CD4-positive, CD25-positive, alpha-beta regulatory T cell (primary cell): ENCODE data around the gene SPPL3. TPM values are rescaled to one million over a fixed set of nuclear protein-coding genes. Genes with fewer than 3 reads are reported as not detected.

Source experiments
- ATAC-seq, 2 donors: fragments of 150-1000 bp; cut with Tn5 transposase; one replicate each; pipeline ENCODE4 v1.10.0; 2021; ENCODE audit warnings: low read depth in 2 of 2, moderate number of reproducible peaks in 2 of 2, moderate library complexity in 1 of 2
- DNase-seq, 3 donors: peaks; one replicate each; pipeline versions ENCODE4 v3.0.0 to v3.0.0-alpha.2; 2012 to 2022; ENCODE audit warnings: mixed read lengths in 1 of 3
- H3K27ac ChIP-seq: one replicate; pipeline ENCODE4 v1.7.0; 2013; ENCODE audit warnings: mild to moderate bottlenecking, low read length; ENCODE audit not compliant: insufficient read depth, poor library complexity, severe bottlenecking
- H3K27me3 ChIP-seq: one replicate; pipeline ENCODE4 v1.7.0; 2013; ENCODE audit warnings: low read length; ENCODE audit not compliant: control insufficient read depth, insufficient read depth
- H3K36me3 ChIP-seq: one replicate; pipeline ENCODE4 v1.7.0; 2013; ENCODE audit warnings: mild to moderate bottlenecking, low read length, moderate library complexity; ENCODE audit not compliant: control insufficient read depth, insufficient read depth
- H3K4me1 ChIP-seq: 2 replicates; pipeline ENCODE4 v1.7.0; 2013; ENCODE audit warnings: mild to moderate bottlenecking, low read length; ENCODE audit not compliant: insufficient read depth, control insufficient read depth, poor library complexity, severe bottlenecking
- H3K4me3 ChIP-seq: one replicate; pipeline ENCODE4 v1.7.0; 2013; ENCODE audit warnings: low read depth, mild to moderate bottlenecking, low read length, moderate library complexity
- H3K9me3 ChIP-seq, 2 experiments: 1 replicate in 1 of 2; 2 replicates in 1 of 2; pipeline ENCODE4 v1.7.0; 2013; ENCODE audit warnings: low read length in 2 of 2, mild to moderate bottlenecking in 1 of 2, moderate library complexity in 1 of 2; ENCODE audit not compliant: control insufficient read depth in 2 of 2
- H3K27ac Mint-ChIP-seq, 3 donors: one replicate each; pipeline ENCODE4 v1.8.0; 2020 to 2022; ENCODE audit warnings: mild to moderate bottlenecking in 3 of 3, mixed read lengths in 3 of 3, moderate library complexity in 2 of 3
- H3K27me3 Mint-ChIP-seq: one replicate; pipeline ENCODE4 v1.8.0; 2022; ENCODE audit warnings: mild to moderate bottlenecking, mixed read lengths
- H3K36me3 Mint-ChIP-seq: one replicate; pipeline ENCODE4 v1.8.0; 2020; ENCODE audit warnings: mixed read lengths
- H3K4me1 Mint-ChIP-seq, 4 donors: one replicate each; pipeline ENCODE4 v1.8.0; 2020 to 2022; ENCODE audit warnings: mixed read lengths in 4 of 4, mild to moderate bottlenecking in 1 of 4
- H3K4me3 Mint-ChIP-seq, 4 donors: one replicate each; pipeline ENCODE4 v1.8.0; 2020 to 2022; ENCODE audit warnings: mild to moderate bottlenecking in 4 of 4, mixed read lengths in 4 of 4, moderate library complexity in 3 of 4
- H3K9me3 Mint-ChIP-seq, 7 donors: one replicate each; pipeline ENCODE4 v1.8.0; 2020 to 2022; ENCODE audit warnings: mixed read lengths in 7 of 7, mild to moderate bottlenecking in 3 of 7, moderate library complexity in 2 of 7
- polyA plus RNA-seq, 4 donors: library from polyadenylated mRNA; unstranded; fragments of 300-500 nt; fragmentation: Illumina TruSeq; gene quantifications; one replicate each; pipeline ENCODE4 v1.2.3, GENCODE V29; 2021
- total RNA-seq: library from RNA; stranded (reverse); gene quantifications from one replicate; pipeline ENCODE4 v1.2.3, GENCODE V29; 2022

The SPPL3 gene
- total and polyA plus RNA-seq, 5 donors from 2014 or later = 15.5 to 46.7 (median 24.0) TPM

GRCh38 chr12:120834489-120835303 lies 69.5 kb downstream of the SPPL3 start:
- Mint-ChIP-seq H3K27me3 (no peaks in the 10 kb centered on the region), H3K4me1 (peaks cover 6 to 66% (median 34%) of the 10 kb centered on the region in 4 donors), H3K27ac (peak overlapping the region in 2 of 3 donors; percentile 33 to 64), H3K36me3 (no peaks in the 10 kb centered on the region), H3K9me3 (no peaks in the 10 kb centered on the region), H3K4me3 (peak overlapping the region in 2 of 4 donors; percentile 3 to 13)
- H3K36me3 ChIP-seq = no peaks in the 10 kb centered on the region
- H3K9me3 ChIP-seq = no peaks in the 10 kb centered on the region
- H3K4me3 ChIP-seq = no peak overlapping the region
- no peak for DNase-seq
- no peaks in the 10 kb centered on the region for H3K27me3 ChIP-seq
- peaks cover 22% of the 10 kb centered on the region for H3K4me1 ChIP-seq
- no peak overlapping the region for H3K27ac ChIP-seq
- ATAC-seq = no peak

GRCh38 chr12:120833849-120834248 lies 70.3 kb downstream of the SPPL3 start:
- Mint-ChIP-seq H3K9me3 (no peaks in the 10 kb centered on the region), H3K4me1 (peaks cover 6 to 73% (median 35%) of the 10 kb centered on the region in 4 donors), H3K36me3 (no peaks in the 10 kb centered on the region), H3K27me3 (no peaks in the 10 kb centered on the region), H3K27ac (no peak overlapping the region), H3K4me3 (peak overlapping the region in 1 of 4 donors; percentile 11)
- DNase-seq = no peak
- Histone ChIP-seq H3K4me3 (no peak overlapping the region), H3K4me1 (peaks cover 22% of the 10 kb centered on the region), H3K27ac (no peak overlapping the region), H3K36me3 (no peaks in the 10 kb centered on the region), H3K9me3 (no peaks in the 10 kb centered on the region), H3K27me3 (no peaks in the 10 kb centered on the region)
- no peak for ATAC-seq

GRCh38 chr12:120832737-120833136 lies 71.4 kb downstream of the SPPL3 start:
- DNase-seq (no peak), ATAC-seq (no peak)
- Mint-ChIP-seq H3K27ac (no peak overlapping the region), H3K36me3 (no peaks in the 10 kb centered on the region), H3K4me1 (peaks cover 6 to 79% (median 36%) of the 10 kb centered on the region in 4 donors), H3K4me3 (no peak overlapping the region), H3K9me3 (no peaks in the 10 kb centered on the region), H3K27me3 (no peaks in the 10 kb centered on the region)
- H3K9me3 ChIP-seq = no peaks in the 10 kb centered on the region
- no peaks in the 10 kb centered on the region for H3K27me3 ChIP-seq
- H3K4me3 ChIP-seq = no peak overlapping the region
- no peak overlapping the region for H3K27ac ChIP-seq
- no peaks in the 10 kb centered on the region for H3K36me3 ChIP-seq
- peaks cover 22% of the 10 kb centered on the region for H3K4me1 ChIP-seq

GRCh38 chr12:120831648-120832267 lies 72.4 kb downstream of the SPPL3 start:
- Histone ChIP-seq H3K36me3 (no peaks in the 10 kb centered on the region), H3K4me1 (peaks cover 28% of the 10 kb centered on the region), H3K27ac (no peak overlapping the region), H3K4me3 (no peak overlapping the region), H3K27me3 (no peaks in the 10 kb centered on the region), H3K9me3 (no peaks in the 10 kb centered on the region)
- no peak for ATAC-seq
- Mint-ChIP-seq H3K4me3 (peak overlapping the region in 1 of 4 donors; percentile 5), H3K27ac (no peak overlapping the region), H3K4me1 (peaks cover 8 to 76% (median 36%) of the 10 kb centered on the region in 4 donors), H3K27me3 (no peaks in the 10 kb centered on the region), H3K36me3 (no peaks in the 10 kb centered on the region), H3K9me3 (no peaks in the 10 kb centered on the region)
- no peak for DNase-seq

GRCh38 chr12:120830966-120831365 lies 73.2 kb downstream of the SPPL3 start:
- no peak overlapping the region for H3K27ac ChIP-seq
- Mint-ChIP-seq H3K4me3 (peak overlapping the region in 1 of 4 donors; percentile 5), H3K4me1 (peaks cover 11 to 71% (median 36%) of the 10 kb centered on the region in 4 donors), H3K36me3 (no peaks in the 10 kb centered on the region), H3K9me3 (no peaks in the 10 kb centered on the region), H3K27ac (peak overlapping the region in 2 of 3 donors; percentile 49 to 53), H3K27me3 (no peaks in the 10 kb centered on the region)
- H3K36me3 ChIP-seq = no peaks in the 10 kb centered on the region
- no peak for DNase-seq
- no peaks in the 10 kb centered on the region for H3K27me3 ChIP-seq
- H3K9me3 ChIP-seq = no peaks in the 10 kb centered on the region
- H3K4me3 ChIP-seq = no peak overlapping the region
- no peak for ATAC-seq
- peaks cover 21% of the 10 kb centered on the region for H3K4me1 ChIP-seq

- peak overlapping the region in 1 of 3 donors; percentile 53 for H3K27ac Mint-ChIP-seq
- Histone ChIP-seq H3K27ac (no peak overlapping the region), H3K27me3 (no peaks in the 10 kb centered on the region), H3K36me3 (no peaks in the 10 kb centered on the region), H3K9me3 (no peaks in the 10 kb centered on the region), H3K4me3 (no peak overlapping the region), H3K4me1 (peaks cover 15% of the 10 kb centered on the region)
- peaks cover 17 to 71% (median 36%) of the 10 kb centered on the region in 4 donors for H3K4me1 Mint-ChIP-seq
- no peaks in the 10 kb centered on the region for H3K27me3 Mint-ChIP-seq
- no peak overlapping the region for H3K4me3 Mint-ChIP-seq
- H3K36me3 Mint-ChIP-seq = no peaks in the 10 kb centered on the region
- DNase-seq (no peak), ATAC-seq (no peak)
- no peaks in the 10 kb centered on the region for H3K9me3 Mint-ChIP-seq
Measured at GRCh38 chr12:120830052-120830940, 73.9 kb downstream of the SPPL3 start.

- Mint-ChIP-seq H3K27ac (peak overlapping the region in 2 of 3 donors; percentile 8 to 26), H3K27me3 (no peaks in the 10 kb centered on the region), H3K36me3 (no peaks in the 10 kb centered on the region), H3K9me3 (no peaks in the 10 kb centered on the region), H3K4me1 (peaks cover 26 to 73% (median 39%) of the 10 kb centered on the region in 4 donors), H3K4me3 (no peak overlapping the region)
- Histone ChIP-seq H3K4me3 (no peak overlapping the region), H3K4me1 (peaks cover 7% of the 10 kb centered on the region), H3K36me3 (no peaks in the 10 kb centered on the region), H3K27ac (no peak overlapping the region), H3K9me3 (no peaks in the 10 kb centered on the region), H3K27me3 (no peaks in the 10 kb centered on the region)
- ATAC-seq = no peak
- DNase-seq = no peak
Measured at GRCh38 chr12:120826335-120826734, 77.8 kb downstream of the SPPL3 start.
